Activated gamma-delta T cell treated with anti-CD3 and anti-CD28 coated beads, Interleukin-2, amount 50 U/mL, for 16 hours (primary cell): ENCODE data around the gene TAS2R1.
"Not testable (repeated sequence)": the region's sequence is repeated elsewhere in the genome, so short reads cannot be mapped to it uniquely, and the experiment has no call there.

Experiments
- DNase-seq: peaks from one replicate; pipeline ENCODE4 v3.0.0-alpha.2; 2020; ENCODE audit warnings: low read depth

Gene TAS2R1

DNA sequence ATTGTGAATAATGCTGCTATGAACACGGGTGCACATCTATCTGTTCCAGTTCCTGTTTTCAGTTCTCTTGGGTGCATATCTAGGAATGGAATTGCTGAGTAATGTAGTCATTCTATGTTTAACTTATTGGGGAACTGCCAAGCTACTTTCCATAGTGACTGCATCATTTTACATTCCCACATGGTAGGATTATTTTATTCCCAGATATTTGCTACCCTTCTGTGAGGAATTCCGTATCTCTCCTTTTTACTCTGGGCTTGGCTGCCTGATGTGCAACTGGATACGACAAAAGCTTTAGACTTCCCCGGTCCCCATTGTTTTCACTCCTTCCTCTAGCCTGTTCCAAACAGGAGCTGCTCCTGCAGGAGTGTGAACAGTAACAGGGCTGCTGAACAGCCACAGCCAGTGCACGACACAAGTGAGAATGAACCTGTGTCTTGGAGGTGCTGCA lies 7.2 kb downstream of the TAS2R1 start:
- DNase-seq, result no peak

GRCh38 chr5:9621379-9621903 lies 8.7 kb downstream of the TAS2R1 start:
- DNase-seq, result no peak

GRCh38 chr5:9619331-9620092 lies 10.6 kb downstream of the TAS2R1 start:
- DNase-seq, result no peak

DNA sequence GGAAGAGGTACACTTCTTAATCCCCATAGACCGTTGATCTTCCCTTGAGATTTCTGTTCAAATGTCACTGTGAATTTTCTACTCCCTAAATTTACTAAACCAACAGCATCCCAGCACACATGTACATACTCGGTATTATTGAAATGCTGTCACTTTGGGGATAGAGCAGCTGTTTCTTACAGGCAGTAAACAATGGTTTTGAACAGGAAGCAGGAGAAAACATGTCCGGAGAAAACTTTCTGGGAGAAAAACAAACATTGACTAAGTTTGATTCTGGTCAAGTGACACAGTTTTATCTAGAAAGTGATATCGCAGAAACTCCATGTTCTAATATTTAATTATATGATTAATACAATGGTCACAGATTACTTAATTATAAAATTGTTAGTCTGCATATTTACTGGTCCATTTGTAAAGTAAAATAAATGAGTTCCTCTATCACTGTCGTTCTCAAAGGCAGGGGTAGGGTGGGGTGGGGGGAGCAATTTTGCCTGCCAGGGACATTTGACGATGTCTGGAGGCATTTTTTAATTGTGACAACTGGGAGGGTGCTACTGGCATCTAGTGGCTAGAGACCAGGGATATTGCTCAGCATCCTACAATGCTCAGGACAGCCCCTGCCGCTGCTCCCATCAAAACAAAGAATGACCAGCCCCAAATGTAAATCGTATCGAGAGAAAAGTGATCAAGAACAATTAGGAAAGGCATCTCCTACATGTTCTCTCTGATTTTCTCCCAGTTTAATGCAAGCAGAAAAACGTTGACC lies 12.2 kb downstream of the TAS2R1 start:
- DNase-seq, result no peak

- no peak for DNase-seq
Observed at GRCh38 chr5:9617221-9617620, 12.9 kb downstream of the TAS2R1 start.

- no peak for DNase-seq
Observed at GRCh38 chr5:9615331-9615730, 14.8 kb downstream of the TAS2R1 start.

GRCh38 chr5:9613360-9613759 lies 16.8 kb downstream of the TAS2R1 start:
- no peak for DNase-seq

GRCh38 chr5:9610969-9611368 lies 19.2 kb downstream of the TAS2R1 start:
- no peak for DNase-seq

DNA sequence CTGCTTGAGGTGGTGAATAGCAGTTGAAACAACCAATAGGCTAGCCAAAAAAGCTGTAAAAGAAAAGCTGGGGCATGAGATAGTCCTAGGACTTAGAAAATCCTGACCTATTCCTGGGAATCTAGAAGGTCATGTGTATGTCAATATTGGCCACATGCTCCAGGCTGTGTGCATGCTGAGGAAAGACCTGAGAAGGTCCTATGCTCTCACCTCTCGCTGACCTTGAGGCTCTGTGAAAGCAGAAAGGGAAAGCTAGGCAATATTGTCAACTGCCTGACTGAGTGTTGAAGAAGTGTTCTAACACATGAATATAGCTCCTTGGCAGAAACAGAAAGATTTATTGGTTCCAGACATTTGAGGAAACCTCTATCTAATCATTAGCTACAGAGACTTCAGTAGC lies 19.8 kb downstream of the TAS2R1 start:
- DNase-seq, result no peak

DNA sequence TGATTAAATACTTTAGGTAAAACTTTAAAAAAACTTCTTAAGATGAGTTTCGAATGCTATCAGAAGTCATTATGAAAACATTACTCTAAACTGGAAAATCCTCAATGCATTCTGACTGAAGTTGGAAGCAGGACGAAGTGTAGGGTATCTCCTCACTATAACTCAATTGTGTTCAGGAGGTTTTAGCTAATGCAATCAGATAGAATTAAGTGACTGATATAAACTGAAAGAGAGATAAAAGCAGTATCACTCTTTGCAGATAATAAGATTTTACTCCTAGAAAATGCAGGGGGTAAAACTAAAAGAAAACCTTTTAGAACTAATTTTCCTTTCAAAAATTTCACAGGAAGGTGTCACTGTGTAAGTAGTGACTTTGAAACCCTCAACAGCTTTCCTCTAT lies 22.1 kb downstream of the TAS2R1 start:
- no peak for DNase-seq

DNA sequence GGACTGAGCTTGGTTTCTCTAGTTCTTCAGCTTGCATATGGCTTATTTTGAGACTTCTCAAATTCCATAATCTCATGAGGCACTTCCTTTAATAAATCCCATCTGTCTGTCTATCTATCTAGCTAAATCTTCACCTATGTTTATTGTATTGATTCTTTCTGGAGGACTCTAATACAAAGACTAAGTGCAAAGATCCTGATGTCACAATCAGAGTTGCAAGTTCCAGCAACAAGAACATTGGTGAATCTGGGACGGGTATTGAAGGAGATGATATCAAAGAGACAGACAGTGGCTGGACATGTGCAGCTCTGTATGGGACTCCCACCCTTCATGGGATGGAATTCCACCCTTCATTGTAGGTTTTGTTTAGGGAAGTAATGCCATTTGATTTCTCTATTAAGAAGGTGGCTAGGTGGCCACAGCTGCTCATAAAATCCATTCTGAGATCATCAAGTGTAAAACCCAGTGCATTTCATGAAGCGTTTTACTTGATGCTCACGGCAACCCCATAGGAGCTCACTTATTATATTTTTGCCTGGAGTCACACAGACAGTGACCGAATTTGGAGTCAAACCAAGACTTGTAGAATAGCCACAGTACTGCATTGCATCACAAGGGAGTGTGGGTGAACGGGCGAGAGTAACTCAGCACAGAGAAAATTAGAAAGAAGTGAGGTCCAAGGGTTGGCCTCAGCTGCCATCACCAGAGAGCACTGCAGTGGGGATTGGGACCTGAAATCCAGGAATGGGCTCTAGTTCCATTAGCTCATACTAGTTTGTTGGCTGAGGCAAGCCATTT lies 24.9 kb downstream of the TAS2R1 start:
- DNase-seq, result no peak

DNA sequence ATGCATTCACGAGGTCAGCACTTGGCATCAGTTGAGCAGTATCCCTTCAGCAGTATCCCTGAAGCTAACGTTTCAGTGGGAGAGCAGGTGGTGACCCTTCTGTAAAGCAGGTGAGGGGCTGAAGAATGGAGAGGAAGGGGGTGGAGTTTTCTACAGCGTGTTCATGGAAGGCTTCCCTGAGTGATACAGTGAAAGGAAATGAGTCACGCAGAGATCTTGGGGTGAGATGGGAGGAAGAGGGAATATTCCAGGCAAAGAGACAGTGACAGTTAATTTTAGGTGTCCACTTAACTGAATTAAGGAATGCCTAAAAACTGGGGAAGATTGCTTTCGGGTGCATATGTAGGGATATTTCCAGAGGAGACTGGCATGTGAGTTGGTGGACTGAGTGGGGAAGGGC lies 25.7 kb downstream of the TAS2R1 start:
- DNase-seq, result no peak

GRCh38 chr5:9601055-9601739 lies 29.0 kb downstream of the TAS2R1 start:
- DNase-seq, result no peak

GRCh38 chr5:9599391-9599790 lies 30.8 kb downstream of the TAS2R1 start:
- DNase-seq, result no peak

- not testable (repeated sequence) for DNase-seq
Observed at GRCh38 chr5:9598329-9598728, 31.8 kb downstream of the TAS2R1 start.

GRCh38 chr5:9597322-9597721 lies 32.8 kb downstream of the TAS2R1 start:
- DNase-seq, result not testable (repeated sequence)

GRCh38 chr5:9596824-9597223 lies 33.3 kb downstream of the TAS2R1 start:
- DNase-seq, result no peak

DNA sequence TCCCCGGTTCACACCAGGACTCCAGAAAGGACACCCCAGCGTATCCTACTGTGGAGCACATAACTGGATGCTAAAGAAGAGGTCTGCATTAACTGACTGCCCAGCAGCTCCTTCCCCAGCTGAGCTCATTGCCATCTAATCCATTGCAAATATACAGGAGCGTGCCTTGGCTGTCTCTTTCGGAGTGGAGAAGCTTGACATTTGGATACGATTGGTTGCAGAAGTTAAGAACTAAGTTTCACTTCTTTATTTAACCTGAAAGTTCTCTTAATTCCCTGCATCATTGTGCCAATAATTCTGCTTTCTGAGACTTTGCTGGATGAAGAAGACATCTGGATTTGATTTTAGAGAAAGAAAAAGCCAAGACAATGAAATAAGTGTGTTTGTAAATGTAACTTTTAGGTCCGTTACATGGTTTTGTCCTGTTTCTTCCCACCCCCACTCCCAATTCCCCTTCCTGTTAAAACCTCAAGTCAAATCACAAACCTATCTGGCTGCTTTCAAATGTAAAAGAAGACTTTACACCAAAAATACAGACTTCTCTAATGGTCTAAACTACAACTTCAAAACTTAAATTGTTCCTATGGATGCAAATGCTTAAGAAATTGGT lies 33.9 kb downstream of the TAS2R1 start:
- no peak for DNase-seq

GRCh38 chr5:9594913-9595312 lies 35.2 kb downstream of the TAS2R1 start:
- no peak for DNase-seq

DNA sequence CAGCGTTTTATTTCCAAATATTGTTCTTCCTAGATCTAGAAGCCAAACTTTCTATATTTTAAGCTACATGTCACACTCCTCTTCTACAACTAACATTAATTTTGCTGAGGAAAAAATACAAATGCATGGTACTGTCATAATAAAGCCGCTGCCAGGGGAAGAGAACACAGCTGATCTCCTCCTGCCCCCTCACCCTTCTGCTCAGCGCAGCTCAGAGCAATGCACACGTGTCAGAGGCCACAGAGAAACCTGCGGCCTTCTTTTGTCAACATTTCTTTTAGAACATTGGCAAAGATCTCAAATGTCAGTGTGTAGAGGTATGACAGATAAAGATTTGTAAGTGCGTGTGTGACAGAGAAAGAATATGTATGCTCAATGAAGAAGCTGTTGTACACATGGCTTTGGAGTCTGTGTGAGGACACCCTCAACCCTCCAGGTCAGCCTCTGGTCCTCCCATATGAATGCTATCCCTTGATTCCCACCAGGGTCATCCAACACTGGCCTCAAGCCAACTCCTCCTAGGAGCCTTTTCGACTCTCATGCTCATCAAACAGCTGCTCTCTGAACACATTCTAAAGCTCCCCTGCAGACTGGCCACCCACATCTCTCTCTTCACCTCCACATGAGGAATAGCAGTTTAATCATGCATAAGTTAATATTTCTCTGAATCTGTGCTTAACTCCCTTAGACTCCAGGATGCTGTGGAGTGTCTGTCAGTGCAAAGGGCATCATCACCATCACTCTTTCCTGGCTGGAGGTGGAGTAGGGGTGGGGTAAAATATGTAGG lies 40.9 kb downstream of the TAS2R1 start:
- no peak for DNase-seq

GRCh38 chr5:9588254-9588653 lies 41.9 kb downstream of the TAS2R1 start:
- DNase-seq, result no peak
